Right ventricle myocardium inferior (tissue), 1 donor: ENCODE measurements around the gene ADCK2. TPM values are rescaled to one million over a fixed set of nuclear protein-coding genes. Genes with fewer than 3 reads are reported as not detected.
A peak's percentile ranks its signal among the peaks of the same experiment; 100 is the strongest.
"Not testable (repeated sequence)": the region's sequence is repeated elsewhere in the genome, so short reads cannot be mapped to it uniquely, and the experiment has no call there.

Source experiments
- ATAC-seq: fragments of 200-7000 bp; cut with Tn5 transposase; one replicate; pipeline ENCODE4 v1.9.1; 2020; ENCODE audit warnings: mild to moderate bottlenecking, moderate library complexity
- DNase-seq: peaks from one replicate; pipeline ENCODE4 v3.0.0; 2021; ENCODE audit errors: missing footprints
- intact Hi-C: fragments of 100-400 bp; cut with DNase I; formaldehyde crosslinking; loops from one replicate; pipeline ENCODE4 v1.11.0; 2022
- total RNA-seq: library from RNA; stranded (reverse); fragmentation: NEBNext Ultra II Directional; extraction: Animal tissue kit (Norgen Biotek cat#: 25700); gene quantifications from one replicate; pipeline ENCODE4 v1.2.1, GENCODE V29; 2021
- donor health status: DM: no; HTN: yes; CAD: no; lungs with severe emphysema.

Gene ADCK2
- total RNA-seq, 1 donor from 2014 or later: 11.6 TPM

GRCh38 chr7:140683657-140684056 lies 10.9 kb downstream of the ADCK2 start:
- no peak for DNase-seq
- intact Hi-C loops: no loop called here
- ATAC-seq: no peak

- intact Hi-C loops: no loop called here
- no peak for DNase-seq
- no peak for ATAC-seq
Measured at GRCh38 chr7:140684066-140684950, 11.6 kb downstream of the ADCK2 start.

DNA sequence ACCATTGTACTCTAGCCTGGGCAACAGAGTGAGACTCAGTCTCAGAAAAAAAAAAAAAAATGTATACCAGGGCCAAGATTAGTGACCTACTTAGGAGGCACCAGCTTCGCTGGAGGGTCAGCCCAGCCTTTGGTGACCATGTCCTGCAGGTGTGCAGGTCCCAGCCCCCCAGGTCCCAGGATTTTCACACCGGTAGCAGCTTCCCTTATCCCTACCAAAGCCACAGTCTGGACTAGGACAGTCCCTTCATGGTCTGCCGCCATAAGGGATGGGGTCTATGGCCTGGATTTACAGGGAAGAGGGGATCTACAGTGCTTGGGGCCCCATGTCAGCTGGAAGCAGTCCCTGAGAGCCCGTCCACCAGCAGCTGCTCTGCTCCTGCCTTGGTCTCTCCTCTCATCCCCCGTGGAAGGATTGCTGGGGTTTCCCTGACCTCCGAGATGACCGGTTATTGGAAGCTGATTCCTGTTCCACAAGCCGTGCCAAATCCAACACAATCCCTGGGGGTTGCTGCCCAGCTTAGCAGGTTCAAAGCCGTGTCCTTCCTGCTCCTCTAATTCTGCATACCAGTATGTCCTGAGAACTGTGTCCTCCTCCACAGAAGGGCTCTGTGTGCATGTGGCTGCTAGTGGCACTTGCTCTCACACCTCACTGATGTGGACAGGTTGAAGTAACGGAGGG lies 12.8 kb downstream of the ADCK2 start:
- DNase-seq: no peak
- no peak for ATAC-seq
- intact Hi-C loops: no loop called here

DNA sequence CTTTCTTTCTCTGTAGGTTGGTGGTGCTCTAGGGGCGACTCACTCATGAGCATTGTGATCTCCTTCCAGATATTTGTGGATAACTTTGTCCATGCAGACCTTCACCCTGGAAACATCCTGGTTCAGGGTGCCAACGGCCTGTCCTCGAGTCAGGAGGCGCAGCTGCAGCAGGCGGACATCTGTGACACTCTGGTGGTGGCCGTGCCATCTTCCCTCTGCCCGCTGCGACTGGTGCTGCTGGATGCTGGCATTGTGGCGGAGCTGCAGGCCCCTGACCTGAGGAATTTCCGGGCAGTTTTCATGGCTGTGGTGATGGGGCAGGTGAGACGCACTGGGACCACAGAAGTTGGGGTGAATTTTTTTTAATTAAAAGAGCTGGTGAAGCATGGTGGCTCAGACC lies 14.2 kb downstream of the ADCK2 start:
- DNase-seq (no peak), ATAC-seq (no peak)
- intact Hi-C loops: no loop called here

DNA sequence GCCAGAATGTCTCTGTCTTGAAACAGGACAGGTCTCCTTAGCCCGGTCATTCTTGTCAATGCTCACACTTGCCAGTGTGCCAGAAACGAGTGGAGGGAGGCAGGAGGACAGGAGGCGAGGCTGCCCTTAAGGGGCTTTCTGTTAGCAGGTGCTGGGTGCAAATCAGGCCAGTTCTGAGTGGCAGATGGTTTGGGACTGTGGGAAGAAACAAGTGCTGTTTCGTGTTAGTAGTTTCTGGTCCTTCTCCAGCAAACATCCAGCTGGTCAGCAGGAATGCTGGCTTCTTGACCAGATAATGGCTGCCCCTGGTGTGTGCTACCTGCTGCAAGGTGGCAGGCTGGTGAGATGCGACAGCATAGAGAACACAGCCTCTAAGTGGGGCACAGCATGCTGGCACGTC lies 15.6 kb downstream of the ADCK2 start:
- ATAC-seq (no peak), DNase-seq (no peak)
- intact Hi-C loops: no loop called here

GRCh38 chr7:140689199-140690152 lies 16.7 kb downstream of the ADCK2 start:
- intact Hi-C loops: no loop called here
- DNase-seq (no peak), ATAC-seq (no peak)

- DNase-seq (no peak), ATAC-seq (no peak)
- intact Hi-C loops: no loop called here
Measured at GRCh38 chr7:140691376-140692045, 18.8 kb downstream of the ADCK2 start.

DNA sequence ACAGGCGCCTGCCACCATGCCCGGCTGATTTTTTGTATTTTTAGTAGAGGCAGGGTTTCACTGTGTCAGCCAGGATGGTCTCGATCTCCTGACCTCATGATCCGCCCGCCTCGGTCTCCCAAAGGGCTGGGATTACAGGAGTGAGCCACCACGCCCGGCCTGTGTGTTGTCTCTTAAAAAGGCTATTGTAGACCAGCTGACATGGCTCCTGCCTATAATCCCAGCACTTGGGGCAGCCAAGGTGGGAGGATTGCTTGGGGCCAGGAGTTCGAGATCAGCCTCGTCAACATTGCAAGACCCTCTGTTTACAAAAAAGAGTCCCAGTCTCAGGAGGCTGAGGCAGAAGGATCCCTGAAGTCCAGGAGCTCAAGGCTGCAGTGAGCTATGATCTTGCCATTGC lies 21.1 kb downstream of the ADCK2 start:
- intact Hi-C loops, DNase-seq, ATAC-seq: not testable (repeated sequence)

GRCh38 chr7:140694592-140694991 lies 21.8 kb downstream of the ADCK2 start:
- no peak for DNase-seq
- intact Hi-C loops: no loop called here
- no peak for ATAC-seq

GRCh38 chr7:140695381-140695780 lies 22.6 kb downstream of the ADCK2 start:
- ATAC-seq (no peak), DNase-seq (no peak)
- intact Hi-C loops: no loop called here

GRCh38 chr7:140696024-140696679 lies 23.4 kb downstream of the ADCK2 start:
- DNase-seq: peak; percentile 99
- intact Hi-C loops: no loop called here
- ATAC-seq: peak; percentile 18

- DNase-seq: peak; percentile 91
- intact Hi-C loops: no loop called here
- peak; percentile 97 for ATAC-seq
Measured at GRCh38 chr7:140696680-140697446, 24.1 kb downstream of the ADCK2 start, which contains the start of gene NDUFB2. Gene NDUFB2, plus strand, starts transcription at chr7:140696708. Its CDS starts 37 bp downstream, at chr7:140696745.

DNA sequence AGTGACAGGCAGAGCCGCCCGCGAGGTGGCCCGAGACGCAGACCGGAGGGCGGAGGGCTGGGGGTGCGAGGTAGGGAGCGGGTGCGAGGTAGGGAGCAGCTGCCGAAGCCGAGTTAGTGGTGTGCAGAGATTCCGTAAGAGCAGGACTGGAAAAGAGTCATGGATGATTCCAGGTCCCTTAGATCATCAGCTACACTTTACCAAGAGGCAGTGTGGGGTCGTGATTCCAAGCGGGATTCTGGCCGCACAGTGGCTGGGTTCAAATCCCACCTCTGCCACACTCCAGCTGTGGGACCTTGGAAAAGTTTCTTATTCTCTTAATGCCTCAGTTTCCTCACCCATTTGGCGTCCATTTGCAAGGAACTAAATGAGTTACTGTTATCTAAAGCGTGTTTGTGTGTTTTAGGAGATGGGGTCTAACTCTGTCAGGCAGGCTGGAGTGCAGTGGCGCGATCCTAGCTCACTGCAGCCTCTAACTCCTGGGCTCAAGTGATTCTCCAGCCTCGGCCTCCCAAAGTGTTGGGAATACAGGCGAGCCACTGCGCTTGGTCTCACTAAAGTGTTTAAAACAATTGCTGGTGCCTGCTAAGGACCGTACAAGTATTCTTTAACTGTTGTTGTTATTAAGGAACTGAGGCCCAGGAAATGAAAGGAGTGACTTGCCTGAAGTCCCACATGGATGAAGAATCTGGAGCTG lies 24.9 kb downstream of the ADCK2 start:
- no peak for ATAC-seq
- no peak for DNase-seq
- intact Hi-C loops: no loop called here

- intact Hi-C loops: no loop called here
- ATAC-seq (no peak), DNase-seq (no peak)
Measured at GRCh38 chr7:140698477-140698876, 25.7 kb downstream of the ADCK2 start.

DNA sequence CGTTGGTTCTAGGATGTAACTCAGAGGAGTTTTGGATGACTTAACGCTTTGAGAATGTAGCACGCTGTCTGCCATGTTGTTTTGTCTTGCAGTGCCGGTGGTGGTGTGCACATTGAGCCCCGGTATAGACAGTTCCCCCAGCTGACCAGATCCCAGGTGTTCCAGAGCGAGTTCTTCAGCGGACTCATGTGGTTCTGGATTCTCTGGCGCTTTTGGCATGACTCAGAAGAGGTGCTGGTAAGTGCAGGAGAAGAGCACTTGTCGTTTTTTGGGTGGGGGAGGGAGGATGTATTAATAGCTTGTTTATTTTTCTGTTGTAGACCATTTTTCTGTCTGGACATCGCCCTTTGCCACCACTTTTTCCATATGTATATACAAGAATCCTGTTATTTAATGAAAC lies 30.0 kb downstream of the ADCK2 start:
- intact Hi-C loops: no loop called here
- DNase-seq: no peak
- ATAC-seq: no peak

DNA sequence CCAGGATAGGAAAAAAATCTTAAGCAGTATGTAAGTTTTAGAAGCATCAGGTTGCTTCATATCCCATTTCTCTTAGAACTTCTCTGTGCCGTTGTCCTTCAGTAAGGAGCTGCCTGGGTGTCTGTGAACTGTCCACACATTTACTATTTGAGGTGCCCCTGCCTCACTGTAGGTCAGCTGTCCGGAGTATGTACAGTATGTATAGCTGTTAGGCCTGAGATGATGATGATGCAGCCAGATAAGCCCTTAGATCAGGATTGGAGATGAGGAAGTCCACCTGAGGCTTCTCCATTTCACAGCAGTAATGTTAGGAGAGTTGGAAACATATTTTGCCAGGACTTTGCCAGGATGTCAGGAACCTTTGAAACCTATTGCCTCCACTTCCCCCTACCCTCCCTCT lies 31.5 kb downstream of the ADCK2 start:
- intact Hi-C loops: no loop called here
- ATAC-seq (no peak), DNase-seq (no peak)

- no peak for ATAC-seq
- intact Hi-C loops: no loop called here
- DNase-seq: no peak
Measured at GRCh38 chr7:140707132-140707531, 34.4 kb downstream of the ADCK2 start.
